ENCODE data around the gene SGTB. TPM values are rescaled to one million over a fixed set of nuclear protein-coding genes. Genes with fewer than 3 reads are reported as not detected.

The SGTB gene
- total and polyA plus RNA-seq, 2 of the 8 experiments (the other 6 are each of a cell fraction or from before 2014, with no cell fraction given), result 2.2 to 18.7 TPM

- TF ChIP-seq CHD7 (IDR thresholded peaks at IDR 0.05; ENCODE audit: insufficient replicate concordance, low read length) (no peak), CHD2 (IDR thresholded peaks at IDR 0.05; ENCODE audit: low read length) (no peak), PHF8 (conservative IDR thresholded peaks at IDR 0.05; ENCODE audit: low read depth, low read length) (no peak), TAF1 (IDR thresholded peaks at IDR 0.05; ENCODE audit: low read depth, low read length) (no peak), RNF2 (IDR thresholded peaks at IDR 0.05; ENCODE audit: borderline replicate concordance, low read depth, low read length, missing control alignments, poor library complexity, severe bottlenecking) (no peak), CREB1 (IDR thresholded peaks at IDR 0.05) (no peak), POLR2AphosphoS5 (IDR thresholded peaks at IDR 0.05; ENCODE audit: low read depth, low read length) (no peak), TBP (IDR thresholded peaks at IDR 0.05; ENCODE audit: low read depth, low read length) (no peak), RBBP5 (IDR thresholded peaks at IDR 0.05; ENCODE audit: borderline replicate concordance, low read depth, low read length) (no peak), RFX5 (IDR thresholded peaks at IDR 0.05; ENCODE audit: borderline replicate concordance, low read depth, low read length) (no peak), ZNF274 (IDR thresholded peaks at IDR 0.05; ENCODE audit: borderline replicate concordance, extremely low read depth, low read length) (no peak)
Observed at GRCh38 chr5:65718576-65719310, 3.2 kb downstream of the SGTB start (continued).
